ENCODE data around the gene EXOC3L4. TPM values are rescaled to one million over a fixed set of nuclear protein-coding genes. Genes with fewer than 3 reads are reported as not detected.

Gene EXOC3L4
- total RNA-seq, 2 experiments from 2014 or later = not detected

GRCh38 chr14:103121846-103122584 lies 27.5 kb downstream of the EXOC3L4 start:
- Histone ChIP-seq H3K27ac (ENCODE audit: low read depth, low read length, poor library complexity, severe bottlenecking) (no peak overlapping the region), H4K20me1 (ENCODE audit: insufficient read depth, low read length) (no peaks in the 10 kb centered on the region), H3K79me2 (ENCODE audit: insufficient read depth, low read depth, low read length) (no peaks in the 10 kb centered on the region), H3K36me3 (ENCODE audit: insufficient read depth, low read length) (no peaks in the 10 kb centered on the region), H3K4me1 (ENCODE audit: insufficient read depth, low read length, poor library complexity, severe bottlenecking) (peaks cover 7% of the 10 kb centered on the region), H2AFZ (ENCODE audit: low read length) (no peak overlapping the region), H3K9me2 (ENCODE audit: insufficient read depth, low read length) (no peaks in the 10 kb centered on the region), H3K4me2 (ENCODE audit: low read length) (no peak overlapping the region), H3K4me3 (ENCODE audit: low read depth, low read length, poor library complexity, severe bottlenecking) (no peak overlapping the region), H3K9me3 (ENCODE audit: low read length) (no peaks in the 10 kb centered on the region)
- ChIA-PET CTCF (ENCODE audit: unreplicated experiment) (no interaction called here), POLR2A (no interaction called here)
- no TSS peak for BruUV-seq (replicated peaks)
- DNase-seq (ENCODE audit: low spot score) = no peak
- intact Hi-C loops (cut with micrococcal nuclease; ENCODE audit: unreplicated experiment) = no loop called here
- TF ChIP-seq CTCF (conservative IDR thresholded peaks at IDR 0.05; ENCODE audit: low read length) (no peak), EZH2phosphoT487 (IDR thresholded peaks at IDR 0.05; ENCODE audit: borderline replicate concordance, low read depth, low read length) (no peak)

- Histone ChIP-seq H3K4me2 (ENCODE audit: low read length) (no peak overlapping the region), H4K20me1 (ENCODE audit: insufficient read depth, low read length) (no peaks in the 10 kb centered on the region), H3K79me2 (ENCODE audit: insufficient read depth, low read depth, low read length) (no peaks in the 10 kb centered on the region), H3K9me2 (ENCODE audit: insufficient read depth, low read length) (no peaks in the 10 kb centered on the region), H3K9me3 (ENCODE audit: low read length) (no peaks in the 10 kb centered on the region), H3K27ac (ENCODE audit: low read depth, low read length, poor library complexity, severe bottlenecking) (no peak overlapping the region), H3K36me3 (ENCODE audit: insufficient read depth, low read length) (no peaks in the 10 kb centered on the region), H3K4me3 (ENCODE audit: low read depth, low read length, poor library complexity, severe bottlenecking) (no peak overlapping the region), H3K4me1 (ENCODE audit: insufficient read depth, low read length, poor library complexity, severe bottlenecking) (peaks cover 7% of the 10 kb centered on the region), H2AFZ (ENCODE audit: low read length) (no peak overlapping the region)
- intact Hi-C loops (cut with micrococcal nuclease; ENCODE audit: unreplicated experiment) = no loop called here
- CTCF ChIA-PET (ENCODE audit: unreplicated experiment) = no interaction called here
- POLR2A ChIA-PET = no interaction called here
- no peak for DNase-seq (ENCODE audit: low spot score)
- TF ChIP-seq EZH2phosphoT487 (IDR thresholded peaks at IDR 0.05; ENCODE audit: borderline replicate concordance, low read depth, low read length) = no peak
- TF ChIP-seq CTCF (conservative IDR thresholded peaks at IDR 0.05; ENCODE audit: low read length) = no peak
- BruUV-seq (replicated peaks) = no TSS peak
These were observed 28.0 kb downstream of the EXOC3L4 start for GRCh38 chr14:103122585-103122946.

- CTCF ChIA-PET (ENCODE audit: unreplicated experiment) = no interaction called here
- no peak within 1 kb of the TSS for H2AFZ ChIP-seq (ENCODE audit: low read length)
- peaks cover 7% of the 10 kb centered on the region for H3K4me1 ChIP-seq (ENCODE audit: insufficient read depth, low read length, poor library complexity, severe bottlenecking)
- no peaks in the 10 kb centered on the region for H3K79me2 ChIP-seq (ENCODE audit: insufficient read depth, low read depth, low read length)
- no peaks in the 10 kb centered on the region for H3K9me3 ChIP-seq (ENCODE audit: low read length)
- no peak for DNase-seq (ENCODE audit: low spot score)
- H3K9me2 ChIP-seq (ENCODE audit: insufficient read depth, low read length) = no peaks in the 10 kb centered on the region
- POLR2A ChIA-PET = no interaction called here
- H3K36me3 ChIP-seq (ENCODE audit: insufficient read depth, low read length) = no peaks in the 10 kb centered on the region
- no TSS peak for BruUV-seq (replicated peaks)
- no peaks in the 10 kb centered on the region for H4K20me1 ChIP-seq (ENCODE audit: insufficient read depth, low read length)
- H3K27ac ChIP-seq (ENCODE audit: low read depth, low read length, poor library complexity, severe bottlenecking) = no peak within 1 kb of the TSS
- intact Hi-C loops (cut with micrococcal nuclease; ENCODE audit: unreplicated experiment) = no loop called here
- TF ChIP-seq EZH2phosphoT487 (IDR thresholded peaks at IDR 0.05; ENCODE audit: borderline replicate concordance, low read depth, low read length) (no peak), CTCF (conservative IDR thresholded peaks at IDR 0.05; ENCODE audit: low read length) (no peak)
- no peak within 1 kb of the TSS for H3K4me2 ChIP-seq (ENCODE audit: low read length)
- H3K4me3 ChIP-seq (ENCODE audit: low read depth, low read length, poor library complexity, severe bottlenecking) = no peak within 1 kb of the TSS
These were observed 28.6 kb downstream of the EXOC3L4 start, which contains the start of gene TNFAIP2 for GRCh38 chr14:103122947-103123633. Gene TNFAIP2 (plus strand): TSS chr14:103123461. CDS start chr14:103126458, 2,997 bp downstream.

Measured in OCI-LY7 (cell line).